Panc1 (cell line): ENCODE measurements around the gene MYB.

ENCODE experiments used
- TCF7L2 ChIP-seq: IDR thresholded peaks from 2 replicates; pipeline ENCODE4 v1.6.1; 2011; ENCODE audit warnings: mild to moderate bottlenecking, low read depth, low read length, inconsistent platforms
- TF ChIP-seq, protein P1 (sequence below): fragments of 450-650 bp; IDR thresholded peaks from 2 replicates; pipeline ENCODE4 v1.5.1; 2017; ENCODE audit warnings: mild to moderate bottlenecking

DNA sequence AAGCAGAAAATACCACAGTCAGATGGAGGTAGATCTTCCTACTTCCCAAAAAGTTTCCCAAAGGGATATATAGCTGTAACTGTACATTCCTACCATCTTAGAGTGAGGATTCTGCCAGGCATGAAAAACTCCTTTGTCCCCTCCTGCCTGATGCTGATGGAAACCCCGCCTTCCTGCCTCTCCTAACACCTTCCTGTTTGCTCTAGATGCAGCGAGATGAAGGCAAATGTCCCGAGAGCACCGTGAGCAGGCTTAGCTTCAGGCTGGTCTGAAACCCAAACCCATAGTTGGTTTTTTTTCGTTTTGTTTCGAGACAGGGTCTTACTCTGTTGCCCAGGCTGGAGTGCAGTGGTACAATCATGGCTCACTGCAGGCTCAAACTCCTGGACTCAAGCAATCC is 55.6 kb downstream of the MYB start:
- TF ChIP-seq, protein P1, sequence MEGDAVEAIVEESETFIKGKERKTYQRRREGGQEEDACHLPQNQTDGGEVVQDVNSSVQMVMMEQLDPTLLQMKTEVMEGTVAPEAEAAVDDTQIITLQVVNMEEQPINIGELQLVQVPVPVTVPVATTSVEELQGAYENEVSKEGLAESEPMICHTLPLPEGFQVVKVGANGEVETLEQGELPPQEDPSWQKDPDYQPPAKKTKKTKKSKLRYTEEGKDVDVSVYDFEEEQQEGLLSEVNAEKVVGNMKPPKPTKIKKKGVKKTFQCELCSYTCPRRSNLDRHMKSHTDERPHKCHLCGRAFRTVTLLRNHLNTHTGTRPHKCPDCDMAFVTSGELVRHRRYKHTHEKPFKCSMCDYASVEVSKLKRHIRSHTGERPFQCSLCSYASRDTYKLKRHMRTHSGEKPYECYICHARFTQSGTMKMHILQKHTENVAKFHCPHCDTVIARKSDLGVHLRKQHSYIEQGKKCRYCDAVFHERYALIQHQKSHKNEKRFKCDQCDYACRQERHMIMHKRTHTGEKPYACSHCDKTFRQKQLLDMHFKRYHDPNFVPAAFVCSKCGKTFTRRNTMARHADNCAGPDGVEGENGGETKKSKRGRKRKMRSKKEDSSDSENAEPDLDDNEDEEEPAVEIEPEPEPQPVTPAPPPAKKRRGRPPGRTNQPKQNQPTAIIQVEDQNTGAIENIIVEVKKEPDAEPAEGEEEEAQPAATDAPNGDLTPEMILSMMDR = no peak
- no peak for TF ChIP-seq TCF7L2
